Jurkat, Clone E6-1 (cell line): Measurements from ENCODE around the gene TAS2R30. TPM values are rescaled to one million over a fixed set of nuclear protein-coding genes. Genes with fewer than 3 reads are reported as not detected.

Experiments
- DNase-seq: peaks from one replicate; pipeline ENCODE4 v3.0.0-alpha.2; 2011; ENCODE audit warnings: low read depth, low spot score
- H3K4me3 ChIP-seq: 2 replicates; pipeline ENCODE4 v1.5.1; 2011; ENCODE audit warnings: mild to moderate bottlenecking, low read length, control low read depth, moderate library complexity
- polyA plus RNA-seq: library from polyadenylated mRNA; unstranded; fragments of >200 nt; gene quantifications from one replicate; pipeline ENCODE4 v1.2.1, GENCODE V29; 2012; ENCODE audit warnings: missing spikeins; ENCODE audit not compliant: insufficient read length, insufficient read depth

Gene TAS2R30, protein sequence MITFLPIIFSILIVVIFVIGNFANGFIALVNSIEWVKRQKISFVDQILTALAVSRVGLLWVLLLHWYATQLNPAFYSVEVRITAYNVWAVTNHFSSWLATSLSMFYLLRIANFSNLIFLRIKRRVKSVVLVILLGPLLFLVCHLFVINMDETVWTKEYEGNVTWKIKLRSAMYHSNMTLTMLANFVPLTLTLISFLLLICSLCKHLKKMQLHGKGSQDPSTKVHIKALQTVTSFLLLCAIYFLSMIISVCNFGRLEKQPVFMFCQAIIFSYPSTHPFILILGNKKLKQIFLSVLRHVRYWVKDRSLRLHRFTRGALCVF
- not detected for polyA plus RNA-seq

DNA sequence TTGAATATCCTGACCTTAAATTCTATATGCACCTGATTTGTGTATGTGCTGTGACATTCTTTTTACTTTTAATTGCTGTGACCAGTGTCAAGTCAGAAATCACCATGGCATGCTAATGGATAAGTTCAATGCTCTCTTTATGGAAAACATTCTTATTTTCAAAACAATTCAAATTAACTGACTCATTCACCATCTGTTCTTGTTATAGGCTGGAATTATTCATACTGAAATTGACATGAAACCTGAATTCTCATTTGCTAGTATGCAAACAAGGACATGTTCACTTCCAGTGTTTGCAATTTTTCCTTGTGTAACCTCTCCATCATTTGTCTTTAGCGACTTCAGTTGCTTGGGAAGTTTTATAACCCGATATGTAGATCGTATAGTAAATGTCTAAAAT lies at the start of gene TAS2R30:
TAS2R30 (minus strand) TSS at position 340 of the 400 bp plus-strand sequence. CDS start 400 bp downstream, outside the sequence.
- H3K4me3 ChIP-seq, result no peak within 1 kb of the TSS
- no peak for DNase-seq

DNA sequence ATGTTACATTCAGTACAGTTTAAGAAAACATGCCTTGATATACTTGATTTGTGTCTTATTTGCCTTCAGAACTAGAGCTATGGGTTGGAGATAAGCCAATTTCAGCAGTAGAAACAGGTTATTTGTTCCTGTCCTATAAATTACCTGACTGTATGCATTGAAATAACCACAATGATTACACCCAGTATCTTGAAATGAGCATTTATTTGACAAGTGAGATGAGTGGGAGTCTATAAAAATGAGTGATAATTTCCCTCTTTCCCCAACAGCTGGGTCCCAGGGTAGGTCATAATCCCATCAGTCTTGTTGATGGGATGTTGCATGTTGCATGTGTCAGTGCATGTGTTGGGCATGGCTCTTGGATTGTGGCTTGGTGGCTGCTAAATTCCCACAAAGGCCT lies 48.6 kb upstream of the TAS2R30 start:
- DNase-seq, result no peak
- no peak overlapping the region for H3K4me3 ChIP-seq

DNA sequence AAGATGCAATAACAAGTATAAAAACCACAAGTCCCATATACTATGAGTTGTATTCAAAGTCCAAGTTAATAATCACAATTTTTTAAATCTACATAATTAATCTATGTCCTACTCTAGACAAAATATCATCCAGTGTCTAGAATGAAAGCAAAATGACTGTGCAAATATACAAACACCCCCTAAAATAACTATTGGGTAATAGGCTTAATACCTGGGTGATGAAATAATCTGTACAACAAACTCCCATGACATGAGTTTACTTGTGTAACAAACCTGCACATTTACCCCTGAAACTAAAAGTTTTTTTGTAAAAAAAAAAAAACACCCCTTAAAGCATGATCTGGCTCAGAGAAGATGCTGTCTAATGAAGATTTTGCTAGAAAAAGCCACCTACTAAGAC lies 48.1 kb upstream of the TAS2R30 start:
- DNase-seq, result no peak

DNA sequence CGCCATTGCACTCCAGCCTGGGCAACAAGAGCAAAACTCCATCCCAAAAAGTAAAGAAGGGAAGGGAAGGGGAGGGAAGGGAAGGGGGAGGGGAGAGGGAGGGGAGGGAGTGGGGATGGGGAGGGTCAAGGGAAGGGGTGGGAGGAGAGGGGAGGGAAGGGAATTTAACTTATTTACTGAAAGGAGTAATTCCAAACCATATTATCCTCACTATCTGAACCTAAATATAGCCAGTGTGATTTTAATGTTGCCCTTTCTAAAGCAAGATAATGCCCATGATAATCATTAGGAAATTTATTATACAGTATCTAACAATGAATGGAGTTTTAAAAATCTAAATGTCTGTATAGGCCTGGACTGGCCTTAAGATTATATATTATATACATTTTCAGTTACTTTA lies 43.8 kb upstream of the TAS2R30 start:
- no peak for DNase-seq

More for the DNA sequence above, 48.1 kb upstream of the TAS2R30 start:
- no peak overlapping the region for H3K4me3 ChIP-seq

DNA sequence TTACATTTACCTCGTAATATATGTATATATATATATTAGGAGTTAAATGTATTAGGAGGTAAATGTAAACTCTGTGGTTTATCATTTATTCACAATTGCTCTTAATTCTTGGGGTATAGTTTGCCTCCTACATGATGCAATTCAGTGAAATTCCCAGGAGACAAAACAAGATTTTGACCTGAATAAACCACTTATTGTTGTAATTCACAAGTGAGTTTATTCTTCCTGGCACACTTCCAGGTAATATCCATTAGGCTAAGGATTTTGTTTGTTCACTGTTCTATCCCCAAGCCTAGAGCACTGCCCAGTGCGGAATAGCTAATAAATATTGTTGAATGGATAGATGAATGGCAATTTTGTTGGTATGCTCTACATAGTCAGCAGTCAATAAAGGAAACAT lies 39.6 kb upstream of the TAS2R30 start:
- DNase-seq, result no peak
- no peak overlapping the region for H3K4me3 ChIP-seq

More for the DNA sequence above, 43.8 kb upstream of the TAS2R30 start:
- no peak overlapping the region for H3K4me3 ChIP-seq

DNA sequence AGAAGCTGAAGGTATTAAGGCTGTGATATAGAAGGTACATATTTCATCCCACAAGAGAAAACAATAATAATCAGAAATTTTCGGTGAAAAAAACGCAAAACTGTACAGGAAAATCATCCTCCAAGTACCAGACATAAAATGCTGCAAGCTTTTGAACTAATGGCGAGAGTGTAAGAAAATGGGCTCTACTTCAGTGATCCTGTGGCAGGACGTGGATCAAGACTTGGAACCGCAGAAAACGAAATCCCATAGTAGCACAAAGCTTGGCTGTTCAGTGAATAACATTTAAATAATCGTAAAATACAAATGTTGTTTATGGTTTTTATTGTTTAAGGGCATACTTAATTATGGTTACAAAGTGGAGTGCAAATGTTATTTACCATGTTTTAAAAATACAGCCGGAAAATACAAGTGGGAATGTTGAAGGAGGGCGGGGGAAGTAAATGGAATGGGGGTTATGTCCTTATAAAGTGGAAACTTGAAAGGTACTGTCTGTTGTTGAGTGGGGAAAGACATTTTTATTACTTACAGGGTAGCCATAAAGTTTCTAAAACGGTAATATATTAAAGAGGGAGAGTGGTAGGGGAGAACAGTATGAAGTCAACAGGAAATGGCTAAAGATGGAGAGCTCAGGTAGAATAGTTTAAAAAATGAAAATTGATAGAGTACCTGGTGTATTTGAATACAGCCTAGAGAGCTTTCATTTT lies 37.7 kb upstream of the TAS2R30 start:
- H3K4me3 ChIP-seq, result peak overlapping the region; percentile 68
- DNase-seq, result no peak

DNA sequence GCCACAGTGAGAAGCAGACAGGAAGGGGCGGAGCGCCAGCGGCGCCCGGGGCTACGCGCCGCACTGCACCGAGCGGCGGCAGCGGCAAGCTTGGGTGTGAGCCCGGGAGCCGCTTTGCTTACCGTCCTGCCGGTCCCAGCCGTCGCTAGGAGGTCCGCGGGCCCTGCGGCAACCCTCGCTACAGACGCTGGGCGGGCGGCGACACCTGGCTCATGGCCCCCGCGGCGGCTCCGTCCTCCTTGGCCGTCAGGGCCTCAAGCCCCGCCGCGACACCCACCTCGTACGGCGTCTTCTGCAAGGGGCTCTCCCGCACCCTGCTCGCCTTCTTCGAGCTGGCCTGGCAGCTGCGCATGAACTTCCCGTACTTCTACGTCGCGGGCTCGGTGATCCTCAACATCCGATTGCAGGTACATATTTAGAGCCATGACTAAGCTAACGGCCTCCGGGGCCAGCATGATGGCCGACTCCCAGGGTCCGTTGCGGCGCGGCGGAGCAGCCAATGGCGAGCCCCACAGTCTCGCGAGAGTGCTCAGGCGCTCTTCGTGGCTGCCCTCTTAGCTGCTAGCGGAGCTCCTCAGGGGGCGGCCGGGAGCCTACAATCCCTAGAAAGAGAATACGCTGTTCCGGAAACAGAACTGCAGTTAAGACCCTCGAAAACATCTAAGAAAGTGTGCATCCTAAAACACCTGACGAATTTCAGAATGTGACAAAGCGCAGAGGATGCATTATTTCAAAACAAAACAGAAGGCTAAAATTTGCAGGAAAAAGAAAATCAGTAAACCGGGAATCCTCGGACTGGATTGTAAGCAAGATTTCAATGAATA lies 36.9 kb upstream of the TAS2R30 start, which contains the start of gene SMIM10L1:
SMIM10L1 (plus strand) TSS at position 50 of the 824 bp plus-strand sequence; CDS start at position 213, 163 bp downstream.
- H3K4me3 ChIP-seq, result peak within 1 kb of the TSS; percentile 68
- peak; percentile 89 for DNase-seq

DNA sequence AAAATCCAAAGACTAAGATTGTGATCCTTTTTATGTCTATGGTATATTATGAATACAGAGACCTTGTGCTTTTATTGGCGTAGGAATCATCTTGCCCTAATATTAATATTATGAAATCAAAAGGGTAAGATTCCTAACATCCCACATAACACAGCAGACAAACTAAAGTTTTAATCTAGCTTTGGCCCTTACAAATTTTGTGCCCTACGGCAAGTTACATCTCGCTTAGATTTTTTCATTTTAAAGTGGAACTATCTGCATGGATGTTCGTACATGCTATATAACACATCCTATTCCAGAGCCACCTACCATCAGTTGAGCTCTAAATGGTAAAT lies 36.3 kb upstream of the TAS2R30 start:
- peak overlapping the region; percentile 68 for H3K4me3 ChIP-seq

DNA sequence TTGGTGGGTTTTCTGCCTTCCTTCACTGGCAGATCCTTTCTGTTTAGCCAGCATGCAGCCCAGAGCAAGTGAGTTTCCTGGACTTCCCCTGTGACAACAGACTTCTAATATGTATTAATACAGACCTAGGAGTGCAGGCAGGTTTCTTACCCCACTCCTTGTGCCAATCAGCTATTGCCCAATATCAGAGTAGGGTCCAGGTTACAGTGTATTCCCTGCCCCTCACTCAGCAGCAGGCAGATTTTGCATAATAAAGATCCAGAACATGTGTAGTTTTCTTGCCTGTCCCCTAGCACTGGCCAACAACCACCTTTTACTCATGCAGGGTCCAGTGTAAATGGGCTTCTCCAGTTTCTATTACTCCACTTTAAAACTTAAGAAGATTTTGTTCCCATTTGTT lies 31.9 kb upstream of the TAS2R30 start:
- DNase-seq, result no peak

More for the DNA sequence above, 36.3 kb upstream of the TAS2R30 start:
- DNase-seq, result no peak

DNA sequence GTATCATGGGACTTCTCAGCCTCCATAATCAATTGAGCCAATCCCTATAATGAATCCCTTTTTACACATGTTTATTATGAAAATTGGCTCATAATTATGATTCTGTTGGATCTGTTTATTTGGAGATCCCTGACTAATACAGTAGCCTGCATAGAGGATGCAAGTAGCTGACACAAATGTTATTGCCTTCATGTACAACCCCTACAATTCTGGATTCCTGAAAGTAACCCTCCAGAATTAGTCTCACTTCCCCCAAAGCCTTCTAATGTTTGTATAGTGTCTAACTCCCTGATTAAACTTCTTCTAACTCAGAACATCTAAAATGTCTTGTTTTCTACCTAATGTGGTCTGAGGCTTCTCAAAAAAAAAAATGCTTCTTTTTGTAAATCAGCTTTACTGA lies 29.9 kb upstream of the TAS2R30 start:
- DNase-seq, result no peak
- no peak overlapping the region for H3K4me3 ChIP-seq

More for the DNA sequence above, 31.9 kb upstream of the TAS2R30 start:
- no peak overlapping the region for H3K4me3 ChIP-seq

DNA sequence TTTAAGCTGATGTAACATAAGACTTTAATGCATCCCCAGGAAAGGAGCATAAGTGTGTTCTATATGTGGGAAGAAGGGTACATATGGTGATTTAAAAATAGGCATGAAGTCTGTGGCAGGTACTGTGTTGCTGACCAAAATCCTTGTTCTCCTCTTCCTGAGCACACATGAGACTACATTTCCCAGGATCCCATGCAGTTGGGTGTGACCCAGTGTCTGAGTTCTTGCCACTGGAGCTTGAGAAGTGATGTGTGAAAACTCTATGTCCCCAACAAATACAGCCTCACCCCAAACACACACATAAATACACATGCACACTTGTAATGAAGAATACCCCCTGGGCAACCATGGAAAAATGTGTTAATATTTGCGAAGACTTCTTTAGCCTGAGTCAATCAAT lies 28.1 kb upstream of the TAS2R30 start:
- DNase-seq, result no peak
- no peak overlapping the region for H3K4me3 ChIP-seq

DNA sequence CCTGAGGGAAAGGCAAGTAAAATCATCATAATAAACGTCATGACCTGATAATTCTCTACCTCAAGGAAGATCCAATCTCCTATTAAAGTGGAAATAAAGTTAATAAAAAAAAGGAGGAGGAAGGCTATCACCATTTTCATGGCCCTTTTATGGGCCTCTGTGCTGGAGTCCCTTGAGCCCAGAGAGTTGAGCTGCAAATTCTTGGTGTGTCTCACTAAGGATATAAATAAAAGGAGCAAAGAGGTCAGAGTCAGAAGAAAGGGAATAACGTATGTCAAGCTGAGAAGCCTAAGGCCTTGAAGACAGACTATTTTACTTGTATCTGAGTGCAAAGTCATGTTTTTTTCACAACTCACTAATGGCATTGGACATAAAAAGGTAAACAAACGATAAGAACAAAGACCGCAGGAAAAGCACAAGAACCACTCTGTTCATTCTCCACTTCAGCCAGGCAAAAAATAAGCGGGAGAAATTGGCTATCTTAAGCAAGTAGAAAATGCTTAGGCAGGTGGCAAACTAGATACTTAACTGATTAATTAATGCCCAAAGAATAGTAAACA lies 24.5 kb upstream of the TAS2R30 start:
- H3K4me3 ChIP-seq, result no peak overlapping the region
- no peak for DNase-seq

DNA sequence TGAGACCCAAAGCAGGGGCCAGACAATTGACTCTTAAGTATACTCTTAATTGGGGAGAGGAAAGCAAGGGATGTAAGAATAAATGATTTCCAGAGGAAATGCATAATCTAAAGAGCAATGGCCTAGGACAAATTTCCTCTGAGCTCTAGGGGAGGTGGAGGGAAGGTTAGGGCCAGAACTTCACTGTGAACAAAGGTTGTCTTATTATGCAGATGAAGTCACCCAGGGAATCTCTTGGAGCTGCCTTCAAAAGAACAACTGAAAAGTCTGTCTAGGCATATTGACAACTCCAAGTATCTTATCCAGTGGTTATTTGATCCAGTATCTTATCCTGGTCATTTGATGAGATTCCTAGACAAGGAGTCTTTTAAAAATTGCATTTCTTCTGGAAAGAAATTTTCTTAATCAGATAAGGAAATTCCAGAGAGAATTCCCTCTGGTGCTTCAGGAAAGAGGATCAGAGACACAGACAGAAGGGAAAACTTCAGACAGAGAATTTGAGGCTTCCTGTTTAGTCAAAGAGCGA lies 20.0 kb upstream of the TAS2R30 start:
- H3K4me3 ChIP-seq, result no peak overlapping the region
- no peak for DNase-seq

DNA sequence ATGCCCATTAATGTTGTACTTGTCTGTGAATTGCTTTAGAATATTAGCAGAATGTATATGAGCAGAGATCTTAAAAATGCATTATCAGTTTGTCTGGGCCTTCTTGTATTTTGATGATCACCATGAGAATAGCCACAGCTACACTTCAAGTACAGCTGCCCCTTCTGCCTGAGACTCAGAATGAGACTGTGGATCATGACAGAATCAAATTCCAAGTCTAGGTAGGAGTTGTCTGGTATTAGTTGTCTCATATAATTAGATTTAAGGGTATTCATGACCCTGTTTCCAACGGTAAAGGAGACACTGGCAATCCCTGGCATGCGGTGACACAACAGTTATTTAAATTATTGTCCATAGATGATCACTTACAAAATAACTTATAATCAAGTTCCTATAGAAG lies 18.3 kb upstream of the TAS2R30 start:
- DNase-seq, result no peak
- no peak overlapping the region for H3K4me3 ChIP-seq

DNA sequence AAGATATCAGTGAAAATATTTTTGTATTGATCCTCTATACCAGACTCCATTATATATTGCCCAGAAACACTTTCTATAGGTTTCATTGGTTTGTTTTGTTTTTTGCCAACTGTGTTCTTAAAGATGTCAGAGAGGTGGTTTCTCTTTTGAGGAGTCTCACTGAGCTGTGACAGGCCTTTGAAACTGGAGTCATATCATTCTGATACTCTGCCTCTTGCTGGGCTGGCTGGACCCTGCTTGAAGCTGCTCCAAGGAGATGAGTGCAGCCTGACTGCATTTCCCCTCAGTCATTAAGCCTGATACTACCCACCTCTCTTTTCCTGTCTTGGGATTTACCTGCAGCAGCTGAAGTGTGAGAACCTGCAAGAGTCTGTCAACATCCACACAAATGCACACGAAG lies 16.4 kb upstream of the TAS2R30 start:
- DNase-seq, result no peak
- no peak overlapping the region for H3K4me3 ChIP-seq

DNA sequence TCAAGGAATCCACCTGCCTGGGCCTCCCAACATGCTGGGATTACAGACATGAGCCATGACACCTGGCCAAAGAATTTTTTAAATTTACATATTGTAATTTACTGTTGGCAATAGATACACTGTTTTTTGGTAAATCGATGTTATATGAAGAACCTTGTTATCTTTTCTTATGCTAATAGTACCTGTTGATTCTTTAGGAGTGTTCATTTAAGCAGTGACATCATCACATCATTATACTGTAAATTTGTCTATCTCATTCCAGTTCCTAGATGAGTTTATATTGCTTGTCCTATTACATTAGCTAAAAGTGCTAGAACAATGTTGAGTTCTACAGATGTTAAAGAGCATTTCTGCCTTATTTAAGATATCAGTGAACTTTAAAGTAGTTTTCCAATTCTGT lies 13.0 kb upstream of the TAS2R30 start:
- no peak for DNase-seq
- no peak overlapping the region for H3K4me3 ChIP-seq

DNA sequence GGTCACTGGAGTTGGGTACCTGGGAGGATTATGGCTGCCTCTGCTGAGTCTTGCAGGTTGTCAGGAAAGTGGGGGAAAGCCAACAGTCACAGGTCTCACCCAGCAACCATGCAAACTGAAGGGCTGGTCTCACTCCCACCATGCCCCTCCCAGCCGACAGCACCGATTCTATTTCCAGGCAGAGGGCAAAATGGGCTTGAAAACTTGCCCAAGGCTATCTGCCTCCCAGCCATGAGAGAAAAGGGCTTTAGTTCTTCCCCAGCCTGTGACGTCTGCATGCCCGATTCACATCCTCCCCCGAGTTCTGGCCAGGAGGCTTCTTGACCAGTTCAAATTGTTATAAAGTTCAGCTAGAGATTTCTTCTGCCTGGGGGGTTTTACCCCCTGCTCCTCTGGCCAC lies 9.9 kb upstream of the TAS2R30 start:
- no peak overlapping the region for H3K4me3 ChIP-seq
- DNase-seq, result no peak

DNA sequence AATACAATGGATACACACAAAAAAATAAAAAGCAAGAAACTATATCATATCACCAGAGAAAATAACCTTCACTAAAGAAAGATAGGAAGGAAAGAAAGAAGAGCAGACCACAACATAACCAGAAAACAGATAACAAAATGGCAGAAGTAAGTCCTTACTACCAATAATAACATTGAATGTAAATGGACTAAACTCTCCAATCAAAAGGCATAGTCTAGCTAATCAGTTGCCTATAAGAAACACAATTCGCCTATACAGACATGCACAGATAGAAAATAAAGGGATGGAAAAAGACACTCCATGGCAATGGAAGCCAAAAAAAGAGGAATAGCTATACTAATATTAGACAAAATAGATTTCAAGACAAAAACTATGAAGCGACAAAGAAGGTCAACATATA lies 8.9 kb upstream of the TAS2R30 start:
- DNase-seq, result no peak
- no peak overlapping the region for H3K4me3 ChIP-seq

DNA sequence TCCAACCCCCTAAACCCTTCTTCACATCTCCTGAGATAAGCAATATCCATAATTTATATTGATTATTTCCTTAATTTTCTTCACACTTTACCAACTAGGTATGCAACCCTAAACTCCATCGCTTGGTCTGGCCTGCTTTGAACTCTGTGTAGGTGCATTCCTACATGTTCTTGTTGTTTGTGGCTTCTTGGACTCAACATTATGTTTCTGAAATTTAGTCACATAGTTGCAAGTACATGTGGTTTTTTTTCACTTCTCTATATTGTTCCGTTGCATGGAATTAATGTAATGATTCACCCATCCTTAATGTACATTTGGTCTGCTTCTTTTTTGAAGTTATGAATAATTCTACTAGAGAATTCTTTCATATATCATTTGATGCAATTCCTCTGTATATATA lies 1.6 kb upstream of the TAS2R30 start:
- DNase-seq, result no peak

More for the DNA sequence above, 1.6 kb upstream of the TAS2R30 start:
- H3K4me3 ChIP-seq, result no peak overlapping the region
